GM18870 (cell line): Measurements from ENCODE around the gene NPAS2.

Experiments
- ATAC-seq: cut with Tn5 transposase; IDR thresholded peaks from one replicate; pipeline ENCODE4 v1.9.1; 2021; ENCODE audit warnings: moderate library complexity; ENCODE audit not compliant: unreplicated experiment

Gene NPAS2

GRCh38 chr2:100879296-100879695 is 59.4 kb downstream of the NPAS2 start:
- ATAC-seq, result no peak

GRCh38 chr2:100880036-100880435 is 60.1 kb downstream of the NPAS2 start:
- no peak for ATAC-seq

DNA sequence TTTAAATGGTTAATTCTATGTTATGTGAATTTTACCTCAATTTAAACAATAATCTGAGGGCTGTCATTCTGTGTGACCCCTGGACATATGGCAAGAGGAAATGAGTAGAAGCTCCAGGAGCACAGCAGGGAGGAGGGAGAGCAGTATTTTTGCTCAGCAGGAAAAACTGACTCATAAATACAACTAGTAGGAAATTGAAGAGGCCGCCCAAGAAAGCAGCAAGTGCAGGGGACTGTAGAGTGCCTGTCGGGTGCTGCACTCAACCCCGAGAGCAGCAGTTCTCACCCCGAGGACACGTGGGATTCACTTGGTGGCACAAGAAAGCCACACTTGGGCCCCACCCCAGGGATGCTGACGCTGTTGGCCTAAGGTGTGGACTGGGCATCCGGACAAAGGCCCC is 60.8 kb downstream of the NPAS2 start:
- no peak for ATAC-seq

GRCh38 chr2:100882645-100883613 is 63.0 kb downstream of the NPAS2 start:
- ATAC-seq, result no peak

GRCh38 chr2:100884145-100884621 is 64.2 kb downstream of the NPAS2 start:
- no peak for ATAC-seq

GRCh38 chr2:100886085-100886484 is 66.1 kb downstream of the NPAS2 start:
- ATAC-seq, result no peak

DNA sequence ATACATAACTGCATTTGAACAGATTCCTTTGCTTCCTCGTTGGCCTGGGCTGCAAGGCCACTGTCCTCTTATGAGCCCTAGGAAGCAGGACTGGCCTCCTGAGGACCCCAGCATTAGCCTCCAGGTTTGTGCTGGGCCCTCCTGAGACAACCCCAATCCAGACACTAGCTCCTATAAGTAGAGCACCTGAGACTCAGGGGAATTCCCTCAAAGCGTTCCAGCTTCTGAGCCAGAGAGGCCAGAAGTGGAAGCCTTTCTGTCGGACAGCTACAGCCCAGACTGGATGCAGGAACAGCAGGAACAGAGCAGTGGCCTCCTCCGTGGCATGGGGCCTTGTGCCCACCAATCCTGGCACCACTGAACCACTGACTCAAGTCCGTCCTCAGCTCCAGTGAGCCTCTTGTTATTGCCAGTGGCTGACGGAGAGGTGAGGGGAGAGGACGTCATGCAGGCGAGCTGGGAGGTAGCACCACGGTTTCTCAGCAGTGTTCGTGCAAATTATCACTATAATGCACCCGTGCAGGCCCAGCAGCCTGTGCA is 67.2 kb downstream of the NPAS2 start:
- no peak for ATAC-seq

DNA sequence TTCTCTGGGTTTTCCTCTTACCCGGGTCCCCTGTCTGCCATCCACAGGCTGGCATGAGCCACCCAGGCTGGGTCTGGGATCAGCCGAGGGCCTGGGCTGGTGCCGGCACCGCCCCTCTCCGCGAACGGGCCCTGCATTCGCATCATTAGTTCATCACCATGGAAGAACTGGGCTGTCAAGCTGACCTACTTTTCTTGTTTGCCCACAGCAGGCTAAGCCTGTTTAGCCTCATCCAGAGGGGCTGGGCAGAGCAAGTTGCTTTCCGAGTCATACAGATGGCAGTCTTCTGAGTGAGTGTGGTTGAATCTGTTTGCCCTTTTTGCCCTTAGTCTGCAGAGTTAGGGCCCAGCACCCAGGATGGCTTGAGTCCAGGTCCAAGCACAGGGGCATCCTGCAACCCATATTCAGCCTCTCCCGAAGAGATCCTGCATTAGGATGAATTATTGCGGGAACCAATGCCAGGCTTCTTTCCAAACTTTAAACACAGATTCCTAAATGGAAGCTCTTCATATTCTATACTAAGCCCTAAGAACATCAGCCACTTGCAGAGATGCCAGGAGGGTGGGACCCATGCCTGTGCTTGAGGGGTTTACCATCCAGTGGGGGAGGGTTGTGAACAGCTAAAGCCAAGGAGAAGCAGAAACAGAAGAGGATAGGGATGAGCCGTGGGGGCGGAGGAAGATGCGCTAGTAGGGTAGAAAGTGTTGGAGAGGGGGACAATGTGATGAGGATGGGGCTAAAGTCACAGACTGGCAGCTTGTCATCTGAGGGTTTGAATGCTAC is 68.0 kb downstream of the NPAS2 start:
- no peak for ATAC-seq

- ATAC-seq, result no peak
Observed at GRCh38 chr2:100888601-100889000, 68.7 kb downstream of the NPAS2 start.

- no peak for ATAC-seq
Observed at GRCh38 chr2:100889286-100889685, 69.3 kb downstream of the NPAS2 start.

- no peak for ATAC-seq
Observed at GRCh38 chr2:100891906-100892642, 72.1 kb downstream of the NPAS2 start.

- ATAC-seq, result no peak
Observed at GRCh38 chr2:100893392-100894104, 73.6 kb downstream of the NPAS2 start.

GRCh38 chr2:100894105-100894795 is 74.3 kb downstream of the NPAS2 start:
- no peak for ATAC-seq

GRCh38 chr2:100894796-100895156 is 74.8 kb downstream of the NPAS2 start:
- ATAC-seq, result no peak

DNA sequence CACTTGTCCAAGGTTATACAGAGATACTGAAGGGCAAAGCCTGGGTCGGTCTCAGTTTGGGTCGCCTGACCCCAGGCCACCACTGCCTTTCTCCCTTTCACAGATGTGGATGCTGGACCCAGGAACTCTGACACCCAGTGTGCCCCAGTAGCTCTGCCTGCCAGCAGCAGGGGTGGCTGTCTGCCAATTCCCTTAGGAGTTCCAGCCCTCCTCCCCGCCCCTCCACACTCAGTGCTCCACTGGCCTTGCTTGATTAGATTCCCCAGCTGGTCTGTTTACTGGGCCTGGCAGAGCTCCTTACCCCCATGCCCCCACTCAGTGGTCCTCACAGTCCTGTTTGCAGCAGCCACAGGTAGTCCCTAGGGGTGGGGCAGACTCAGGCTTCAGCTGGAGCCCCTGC is 75.5 kb downstream of the NPAS2 start:
- no peak for ATAC-seq

GRCh38 chr2:100895934-100896685 is 76.2 kb downstream of the NPAS2 start:
- no peak for ATAC-seq

GRCh38 chr2:100898035-100898665 is 78.2 kb downstream of the NPAS2 start:
- ATAC-seq, result no peak

DNA sequence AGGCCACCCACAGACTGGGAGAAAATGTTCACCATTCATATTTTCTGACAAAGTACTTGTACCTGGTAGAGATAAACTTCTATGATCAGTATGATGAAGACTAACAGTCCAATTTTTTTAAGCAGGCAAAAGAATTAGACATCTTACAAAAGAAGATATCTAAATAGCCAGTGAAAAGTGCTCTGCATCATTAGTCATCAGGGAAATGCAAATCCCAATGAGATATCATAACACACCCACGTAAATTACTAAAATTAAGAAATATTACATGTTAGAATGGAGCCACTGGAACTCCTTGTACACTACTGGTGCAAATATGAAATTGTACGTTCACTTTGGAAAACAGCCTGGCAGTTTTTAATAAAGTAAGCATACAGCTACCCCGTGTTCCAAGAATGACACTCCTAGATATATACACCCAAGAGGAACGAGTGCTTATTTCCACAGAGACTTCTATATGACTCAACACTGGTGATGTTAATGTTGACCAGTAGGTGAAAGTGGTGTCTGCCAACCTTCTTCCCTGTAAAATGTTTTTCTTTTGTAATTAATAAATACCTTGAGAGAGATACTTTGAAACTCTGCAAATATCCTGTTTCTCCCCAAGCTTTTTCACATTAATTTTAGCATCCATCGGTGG is 80.3 kb downstream of the NPAS2 start:
- ATAC-seq, result no peak
